AG04449 (cell line): ENCODE measurements around the gene SLC38A3.

Experiments
- CTCF ChIA-PET: fragments of 350-600 bp; formaldehyde crosslinking; extraction: SDS; loops from one replicate; lab custom pipeline; 2021; ENCODE audit warnings: antibody characterized with exemption; lab: Yijun Ruan, JAX
- POLR2A ChIA-PET: fragments of 400-600, 350-600 bp; formaldehyde crosslinking; extraction: SDS; loops from one replicate; lab custom pipeline; 2020; ENCODE audit warnings: antibody characterized with exemption, inconsistent platforms; lab: Yijun Ruan, JAX
- DNase-seq: peaks from one replicate; pipeline ENCODE4 v3.0.0-alpha.2; 2010; ENCODE audit warnings: low read depth, low spot score
- H3K4me3 ChIP-seq: 2 replicates; pipeline ENCODE4 v1.5.1; 2011; ENCODE audit warnings: low read depth, mild to moderate bottlenecking, control low read depth, low read length
- TF ChIP-seq, protein P1 (sequence below): IDR thresholded peaks from one replicate; pipeline ENCODE4 v1.5.1; 2011; ENCODE audit warnings: mild to moderate bottlenecking, moderate library complexity, low read length, control low read depth, inconsistent platforms; ENCODE audit not compliant: insufficient read depth; ENCODE audit errors: missing control alignments

SLC38A3 gene

DNA sequence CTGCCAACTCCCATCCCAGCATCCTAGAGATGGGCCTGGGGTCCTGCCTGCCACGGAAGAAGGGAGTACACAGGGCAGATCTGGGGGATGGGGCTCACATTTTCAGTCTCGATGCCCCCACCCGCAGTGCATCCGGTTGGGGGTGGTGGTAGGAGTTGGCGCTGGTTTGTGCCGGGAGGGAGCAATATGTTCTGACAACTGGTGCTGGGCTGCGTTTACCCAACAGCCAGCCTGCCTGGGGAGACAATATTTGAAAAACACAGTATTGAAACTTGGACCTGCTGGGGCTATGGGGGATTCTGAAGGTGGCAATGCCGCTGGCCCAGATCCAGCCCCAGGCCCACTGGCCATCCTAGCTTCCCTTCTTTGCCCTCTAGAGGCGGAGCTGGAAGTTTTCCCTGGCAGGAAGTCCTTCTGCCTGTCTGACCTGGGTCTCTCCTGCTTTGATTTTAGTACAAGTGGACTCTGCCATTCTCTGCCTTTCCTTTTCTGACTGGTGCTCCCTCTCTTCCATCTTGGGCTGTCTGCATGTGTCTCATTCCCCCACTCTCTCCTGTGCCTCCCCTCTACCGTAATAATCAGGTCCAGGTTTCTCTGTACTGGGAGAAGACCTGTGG, 46.4 kb upstream of the SLC38A3 start:
- ChIA-PET POLR2A (no interaction called here), CTCF (interaction anchor here (0.8 to 1.6 kb wide), 3 partner anchors 11 to 36 kb away, joined by 3 to 5 read pairs (median 4); no protein-coding TSS in a partner anchor)
- no peak overlapping the region for H3K4me3 ChIP-seq
- DNase-seq: no peak
- TF ChIP-seq, protein P1, sequence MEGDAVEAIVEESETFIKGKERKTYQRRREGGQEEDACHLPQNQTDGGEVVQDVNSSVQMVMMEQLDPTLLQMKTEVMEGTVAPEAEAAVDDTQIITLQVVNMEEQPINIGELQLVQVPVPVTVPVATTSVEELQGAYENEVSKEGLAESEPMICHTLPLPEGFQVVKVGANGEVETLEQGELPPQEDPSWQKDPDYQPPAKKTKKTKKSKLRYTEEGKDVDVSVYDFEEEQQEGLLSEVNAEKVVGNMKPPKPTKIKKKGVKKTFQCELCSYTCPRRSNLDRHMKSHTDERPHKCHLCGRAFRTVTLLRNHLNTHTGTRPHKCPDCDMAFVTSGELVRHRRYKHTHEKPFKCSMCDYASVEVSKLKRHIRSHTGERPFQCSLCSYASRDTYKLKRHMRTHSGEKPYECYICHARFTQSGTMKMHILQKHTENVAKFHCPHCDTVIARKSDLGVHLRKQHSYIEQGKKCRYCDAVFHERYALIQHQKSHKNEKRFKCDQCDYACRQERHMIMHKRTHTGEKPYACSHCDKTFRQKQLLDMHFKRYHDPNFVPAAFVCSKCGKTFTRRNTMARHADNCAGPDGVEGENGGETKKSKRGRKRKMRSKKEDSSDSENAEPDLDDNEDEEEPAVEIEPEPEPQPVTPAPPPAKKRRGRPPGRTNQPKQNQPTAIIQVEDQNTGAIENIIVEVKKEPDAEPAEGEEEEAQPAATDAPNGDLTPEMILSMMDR: no peak

DNA sequence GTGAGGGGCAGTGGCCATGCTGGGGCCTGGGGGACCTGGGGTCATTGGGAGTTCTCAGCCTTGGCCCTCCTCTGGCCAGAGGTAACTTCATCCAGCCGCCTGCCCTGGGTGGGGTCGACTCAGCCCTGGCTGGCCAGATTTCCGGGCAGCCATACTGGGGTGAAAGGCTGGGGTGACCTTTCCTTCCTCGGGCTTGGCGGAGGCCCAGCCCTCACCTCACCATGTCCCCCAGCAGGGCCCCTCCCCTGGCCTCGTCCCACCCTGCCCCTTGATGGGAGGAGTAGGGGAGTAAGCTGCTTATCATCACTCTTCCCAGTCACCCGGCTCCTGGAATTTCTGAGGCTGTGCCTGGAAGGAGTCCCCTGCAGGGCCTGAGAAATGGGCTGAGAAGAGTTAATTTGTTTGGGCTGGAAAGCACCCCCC, 44.5 kb upstream of the SLC38A3 start:
- DNase-seq: no peak
- CTCF ChIA-PET: no interaction called here
- H3K4me3 ChIP-seq: no peak overlapping the region
- POLR2A ChIA-PET: no interaction called here
- TF ChIP-seq, protein P1: no peak

DNA sequence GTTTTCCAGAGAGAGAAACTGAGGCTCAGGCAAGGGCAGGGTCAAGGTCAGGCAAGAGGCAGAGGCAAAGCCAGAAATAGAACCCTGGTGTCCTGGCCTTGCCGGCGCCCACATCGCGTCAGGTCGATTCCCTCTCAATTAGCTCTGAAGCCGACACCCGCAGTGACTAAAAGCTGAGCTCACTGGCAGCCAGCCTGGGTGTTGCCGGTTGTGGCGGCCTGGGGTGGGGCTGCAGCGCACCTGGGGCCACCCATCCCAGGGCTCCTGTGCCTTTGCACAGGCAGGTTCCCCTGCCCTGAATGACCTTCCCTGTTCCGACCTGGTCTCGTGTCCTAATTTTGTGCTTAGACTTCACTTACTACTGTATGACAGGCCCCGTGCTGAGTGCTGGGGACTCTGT, 43.8 kb upstream of the SLC38A3 start:
- POLR2A ChIA-PET: no interaction called here
- TF ChIP-seq, protein P1: no peak
- CTCF ChIA-PET: interaction anchor here (25.9 kb wide), 1 partner anchor 28 kb away, joined by 283 read pairs; the partner anchor contains the start of gene GNAT1
- H3K4me3 ChIP-seq: no peak overlapping the region
- DNase-seq: no peak

DNA sequence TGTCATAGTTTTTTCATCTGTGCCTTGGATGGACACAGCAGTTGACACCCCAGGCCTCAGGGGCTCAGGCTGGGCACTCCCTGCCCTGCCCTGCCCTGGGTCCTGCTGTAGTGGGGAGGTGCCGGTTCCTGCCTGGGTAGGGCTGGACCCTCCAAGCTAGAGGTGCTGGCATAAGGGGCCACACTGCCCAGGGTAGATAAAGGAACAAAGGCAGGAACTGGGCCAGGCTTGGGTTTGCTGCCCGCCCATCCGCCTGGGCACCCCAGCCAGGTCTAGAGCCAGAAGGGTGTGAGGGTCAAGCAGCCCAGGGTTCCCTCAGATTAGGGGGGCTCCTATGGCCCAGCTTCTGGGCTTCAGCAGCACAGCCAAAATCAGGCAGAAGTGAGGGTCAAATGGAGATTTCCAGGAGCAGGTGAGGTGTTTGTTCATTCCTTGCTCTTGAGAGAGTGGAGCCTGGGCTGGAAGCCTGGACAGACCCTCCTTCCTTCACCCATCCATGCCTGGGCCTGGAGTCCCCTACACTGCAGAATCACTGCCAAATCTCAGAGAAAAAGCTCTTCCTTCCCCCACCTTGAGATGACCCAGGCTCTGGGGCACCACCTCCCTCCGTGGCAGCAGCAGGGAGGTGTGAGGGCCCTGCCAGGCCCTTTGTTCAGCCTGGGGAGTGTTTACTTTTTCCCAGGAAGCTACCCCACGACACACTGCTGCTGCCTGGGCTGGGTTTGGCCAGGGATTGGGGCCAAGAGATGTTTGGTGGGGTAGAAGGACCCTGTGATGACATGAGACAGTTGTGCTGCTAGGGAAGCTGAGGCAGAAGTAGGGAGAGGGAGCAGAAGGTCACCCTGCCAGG, 42.8 kb upstream of the SLC38A3 start:
- no peak for DNase-seq
- H3K4me3 ChIP-seq: no peak overlapping the region
- TF ChIP-seq, protein P1: no peak
- ChIA-PET CTCF (interaction anchor here (25.9 kb wide), 1 partner anchor 27 kb away, joined by 283 read pairs; the partner anchor contains the start of gene GNAT1), POLR2A (interaction anchor here (0.5 kb wide), 1 partner anchor 103 kb away, joined by 3 read pairs; no protein-coding TSS in a partner anchor)

DNA sequence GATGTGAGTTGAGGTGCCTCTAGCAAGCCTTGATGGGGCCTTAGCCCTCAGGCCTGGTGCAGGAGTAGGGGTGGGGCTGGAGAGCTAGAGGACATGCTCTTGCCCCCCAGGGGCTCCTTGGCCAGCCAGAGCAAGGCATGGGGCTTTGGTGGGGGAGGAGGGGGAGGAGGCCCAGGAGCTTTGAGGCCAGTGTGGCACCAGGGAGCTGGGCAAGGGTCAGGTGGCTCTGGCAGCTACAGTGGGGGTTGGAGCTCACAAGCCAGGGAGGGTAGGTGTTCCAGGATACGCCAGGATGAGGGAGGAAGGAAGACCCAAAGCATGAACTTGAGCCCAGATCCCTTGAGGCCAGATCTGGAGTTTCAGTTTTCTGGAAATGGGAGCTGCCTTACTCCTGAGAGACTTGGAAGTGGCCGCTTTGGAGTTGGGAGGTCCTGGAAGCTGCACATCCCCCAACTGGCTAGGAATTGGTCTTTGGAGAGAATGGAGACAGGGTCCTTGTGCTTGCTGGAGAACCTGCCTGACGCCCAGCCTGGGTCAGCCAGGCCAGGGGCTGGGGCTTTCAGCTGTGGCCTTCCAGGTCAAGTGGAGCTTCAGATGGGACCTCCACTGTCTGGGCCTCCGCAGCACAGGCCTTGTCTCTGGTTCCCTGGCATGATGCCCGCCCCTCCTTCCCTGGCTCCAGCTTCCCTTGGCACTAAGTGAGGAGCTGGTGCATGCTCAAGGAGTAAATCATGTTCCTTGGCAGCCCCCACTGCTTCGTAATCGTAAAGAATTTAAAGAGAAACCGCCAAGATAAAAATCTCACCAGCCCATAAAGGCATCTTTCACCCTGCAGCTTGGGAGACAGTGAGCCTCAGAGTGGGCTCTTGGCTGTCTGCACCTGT, 41.3 kb upstream of the SLC38A3 start:
- no peak overlapping the region for H3K4me3 ChIP-seq
- POLR2A ChIA-PET: interaction anchor here (1.0 to 1.6 kb wide), 3 partner anchors 8 to 361 kb away, joined by 3 to 6 read pairs (median 4); partner anchors contain the start of gene INKA1
- TF ChIP-seq, protein P1: no peak
- peak; percentile 65 for DNase-seq
- CTCF ChIA-PET: interaction anchor here (0.8 to 25.9 kb wide), 5 partner anchors 11 to 156 kb away, joined by 3 to 283 read pairs (median 6); partner anchors contain the start of gene GNAT1
